Measurements from ENCODE around the gene TEX2. TPM values are rescaled to one million over a fixed set of nuclear protein-coding genes. Genes with fewer than 3 reads are reported as not detected.
"Not testable (repeated sequence)": the region's sequence is repeated elsewhere in the genome, so short reads cannot be mapped to it uniquely, and the experiment has no call there.

Gene TEX2
- total RNA-seq, 2 experiments from 2014 or later, result 12.0 to 12.8 TPM

DNA sequence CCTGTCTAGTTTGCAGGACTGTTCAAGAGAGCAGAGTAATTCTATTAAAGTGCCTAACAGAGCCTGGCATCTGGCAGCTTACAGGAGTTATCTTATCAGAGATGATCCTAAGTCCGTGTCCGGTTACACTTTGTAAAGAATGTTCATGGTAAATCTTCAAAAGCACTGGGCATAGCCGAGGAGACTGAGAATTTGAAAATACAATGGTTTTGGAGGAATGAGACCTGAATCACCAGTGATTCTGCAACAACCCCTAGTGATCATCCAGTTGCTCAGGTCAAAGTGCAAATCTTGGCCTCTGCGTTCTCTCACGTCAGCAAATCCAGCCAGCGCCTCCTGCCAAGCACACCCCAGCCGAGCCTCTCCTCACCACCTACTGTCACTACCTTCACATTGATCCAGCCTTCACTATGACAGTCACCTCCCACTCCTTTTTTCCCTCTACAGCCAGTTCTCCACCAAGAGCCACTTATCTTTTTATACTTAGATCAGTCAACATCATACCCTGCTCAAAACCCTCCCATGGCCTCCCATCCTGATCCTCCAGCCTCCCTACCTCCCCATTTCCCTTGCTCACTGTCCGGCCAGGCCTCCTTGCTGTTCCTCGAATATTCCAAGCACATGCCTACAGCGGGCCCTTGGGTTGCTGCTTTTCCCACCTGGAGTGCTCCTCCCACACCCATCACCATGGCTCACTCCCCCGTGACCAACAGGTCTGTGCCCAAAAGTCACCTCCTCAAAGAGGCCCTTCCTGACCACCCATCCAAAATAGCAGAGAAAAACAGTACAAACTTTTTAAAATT is 75.8 kb downstream of the TEX2 start:
- Mint-ChIP-seq H3K4me1 (peaks cover 10% of the 10 kb centered on the region), H3K27me3 (no peaks in the 10 kb centered on the region), H3K4me3 (no peak overlapping the region), H3K27ac (peak overlapping the region; percentile 46), H3K36me3 (peaks cover 8% of the 10 kb centered on the region), H3K9me3 (no peaks in the 10 kb centered on the region)
- ATAC-seq (ENCODE audit: low read depth) (no peak), DNase-seq (no peak)
- POLR2A ChIA-PET, result no interaction called here

DNA sequence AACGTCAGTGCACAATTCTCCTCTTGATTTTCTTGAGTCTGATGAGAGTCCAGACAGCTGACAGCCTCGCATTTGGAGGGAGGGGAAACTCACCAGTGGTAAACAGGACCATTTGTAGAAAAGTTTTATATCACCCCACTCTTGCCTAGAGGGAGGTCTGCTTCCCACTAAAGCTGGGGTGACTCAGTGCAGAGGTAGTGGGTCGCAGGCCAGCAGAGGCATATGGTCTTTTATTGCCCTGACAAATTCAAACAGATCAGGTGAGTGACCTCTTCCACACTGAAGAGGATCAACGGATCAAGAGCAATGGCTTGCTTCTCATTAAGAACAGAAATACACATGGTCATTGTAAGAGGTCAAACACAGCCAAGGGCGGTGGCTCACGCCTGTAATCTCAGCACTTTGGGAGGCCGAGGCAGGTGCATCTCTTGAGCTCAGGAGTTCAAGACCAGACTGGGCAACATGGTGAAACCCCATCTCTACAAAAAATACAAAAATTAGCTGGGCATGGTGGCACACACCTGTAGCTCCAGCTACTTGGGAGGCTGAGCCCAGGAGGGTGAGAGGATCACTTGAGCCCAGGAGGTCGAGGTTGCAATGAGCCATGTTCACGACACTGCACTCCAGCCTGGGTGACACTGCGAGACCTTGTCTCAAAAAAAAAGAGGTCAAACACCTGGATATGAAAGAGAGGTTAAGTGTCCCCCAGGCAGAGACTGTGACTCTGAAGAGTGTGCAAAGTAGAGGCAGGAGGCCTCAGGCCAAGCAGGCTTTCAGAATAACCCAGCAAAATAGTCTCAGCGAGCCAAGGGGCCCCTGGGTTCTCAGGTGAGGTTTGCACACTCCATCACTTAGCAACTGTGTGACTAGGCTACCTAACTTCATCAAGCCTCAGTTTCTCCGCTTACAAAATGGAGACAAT is 76.6 kb downstream of the TEX2 start:
- Mint-ChIP-seq H3K36me3 (peaks cover 8% of the 10 kb centered on the region), H3K4me3 (no peak overlapping the region), H3K4me1 (peaks cover 10% of the 10 kb centered on the region), H3K9me3 (peaks cover 2% of the 10 kb centered on the region), H3K27me3 (no peaks in the 10 kb centered on the region), H3K27ac (no peak overlapping the region)
- POLR2A ChIA-PET, result no interaction called here
- no peak for DNase-seq
- ATAC-seq (ENCODE audit: low read depth), result no peak

DNA sequence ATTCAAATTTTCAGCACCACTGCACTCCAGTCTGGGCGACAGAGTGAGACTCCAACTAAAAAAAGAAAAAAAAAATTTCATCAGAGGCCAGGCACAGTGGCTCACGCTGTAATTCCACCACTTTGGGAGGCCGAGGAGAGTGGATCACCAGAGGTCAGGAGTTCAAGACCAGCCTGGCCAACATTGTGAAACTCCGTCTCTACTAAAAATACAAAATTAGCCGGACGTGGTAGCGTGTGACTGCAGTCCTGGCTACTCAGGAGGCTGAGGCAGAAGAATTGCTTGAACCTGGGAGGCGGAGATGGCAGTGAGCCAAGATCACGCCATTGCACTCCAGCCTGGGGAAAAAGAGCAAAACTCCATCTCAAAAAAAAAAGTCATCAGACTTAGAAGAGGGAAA is 77.5 kb downstream of the TEX2 start:
- H3K27ac Mint-ChIP-seq; H3K4me3 Mint-ChIP-seq; H3K27me3 Mint-ChIP-seq; ATAC-seq (ENCODE audit: low read depth); DNase-seq; POLR2A ChIA-PET; H3K9me3 Mint-ChIP-seq; H3K4me1 Mint-ChIP-seq: not testable (repeated sequence)
- H3K36me3 Mint-ChIP-seq, result peaks cover 11% of the 10 kb centered on the region

DNA sequence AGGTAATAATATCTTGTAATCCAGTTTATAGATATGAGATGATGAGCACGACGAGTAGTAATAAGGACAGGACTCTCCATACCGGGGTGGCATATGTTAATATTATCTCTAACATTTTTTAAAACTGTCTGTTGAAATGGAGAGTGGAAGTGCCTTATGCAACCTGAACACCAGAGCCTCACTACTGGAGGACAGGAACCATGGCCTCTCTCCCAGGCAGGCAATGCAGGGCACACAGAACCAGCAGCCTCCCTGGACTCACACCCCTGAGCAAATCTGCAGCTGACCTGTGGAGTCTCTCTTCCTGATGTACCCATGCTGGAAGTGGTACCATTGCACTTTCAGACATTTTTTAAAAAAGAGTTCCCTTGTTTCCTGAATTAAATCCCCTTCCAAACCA is 78.0 kb downstream of the TEX2 start:
- DNase-seq, result no peak
- Mint-ChIP-seq H3K4me1 (peaks cover 10% of the 10 kb centered on the region), H3K36me3 (peaks cover 12% of the 10 kb centered on the region)

DNA sequence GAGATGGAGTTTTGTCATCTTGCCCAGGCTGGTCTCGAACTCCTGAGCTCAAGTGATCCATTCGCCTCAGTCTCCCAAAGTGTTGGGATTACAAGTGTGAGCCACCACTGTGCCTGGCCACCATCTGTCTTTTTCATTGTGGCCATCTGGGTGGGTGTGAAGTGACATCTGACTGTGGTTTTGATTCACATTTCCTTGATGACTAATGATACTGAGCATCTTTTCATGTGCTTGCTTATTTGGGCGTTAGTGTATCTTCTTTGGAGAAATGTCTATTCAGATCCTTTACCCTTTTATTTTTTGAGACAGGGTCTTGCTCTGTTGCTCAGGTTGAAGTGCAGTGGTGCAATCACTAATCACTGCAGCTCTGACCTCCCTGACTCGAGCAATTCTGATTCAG is 79.2 kb downstream of the TEX2 start:
- Mint-ChIP-seq H3K9me3 (peaks cover 2% of the 10 kb centered on the region), H3K4me3 (no peak overlapping the region), H3K27me3 (no peaks in the 10 kb centered on the region), H3K27ac (no peak overlapping the region), H3K36me3 (peaks cover 15% of the 10 kb centered on the region), H3K4me1 (peaks cover 10% of the 10 kb centered on the region)
- POLR2A ChIA-PET, result interaction anchor here (1.1 kb wide), 1 partner anchor 35 kb away, joined by 3 read pairs; no protein-coding TSS in a partner anchor
- DNase-seq (no peak), ATAC-seq (ENCODE audit: low read depth) (no peak)

More for the DNA sequence above, 78.0 kb downstream of the TEX2 start:
- Mint-ChIP-seq H3K27me3 (no peaks in the 10 kb centered on the region), H3K4me3 (no peak overlapping the region), H3K27ac (no peak overlapping the region), H3K9me3 (peaks cover 2% of the 10 kb centered on the region)
- ATAC-seq (ENCODE audit: low read depth), result no peak
- POLR2A ChIA-PET, result no interaction called here

DNA sequence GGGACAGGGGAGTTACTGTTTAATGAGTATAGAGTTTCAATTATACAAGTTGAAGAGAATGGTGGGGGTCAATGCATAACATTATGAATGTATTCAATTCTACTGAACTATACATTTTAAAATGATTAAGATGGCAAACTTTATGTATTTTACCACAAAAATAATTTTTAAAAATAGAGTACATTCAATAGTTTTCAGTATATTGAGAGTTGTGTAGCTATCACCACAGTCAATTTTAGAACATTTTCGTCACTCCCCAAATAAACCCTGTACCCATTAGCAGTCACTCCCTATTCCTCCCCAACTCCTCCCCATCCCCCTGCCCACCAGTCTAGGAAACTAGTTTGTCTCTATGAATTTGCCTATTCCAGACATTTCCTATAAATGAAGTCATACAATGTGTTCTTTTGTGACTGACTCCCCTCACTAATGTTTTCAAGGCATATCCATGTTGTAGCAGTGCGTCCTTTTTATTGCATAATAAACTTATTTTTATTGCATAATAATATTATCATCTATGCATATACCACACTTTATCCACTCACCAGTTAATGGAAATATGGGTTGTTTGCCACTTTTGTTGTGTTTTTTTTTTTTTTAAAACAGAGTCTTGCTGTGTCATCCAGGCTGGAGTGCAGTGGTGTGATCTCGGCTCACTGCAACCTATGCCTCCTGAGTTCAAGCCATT is 80.6 kb downstream of the TEX2 start:
- DNase-seq (no peak), ATAC-seq (ENCODE audit: low read depth) (no peak)
- no peaks in the 10 kb centered on the region for H3K27me3 Mint-ChIP-seq
- peaks cover 2% of the 10 kb centered on the region for H3K9me3 Mint-ChIP-seq
- H3K4me3 Mint-ChIP-seq, result no peak overlapping the region
- POLR2A ChIA-PET, result no interaction called here
- peaks cover 10% of the 10 kb centered on the region for H3K4me1 Mint-ChIP-seq
- peaks cover 13% of the 10 kb centered on the region for H3K36me3 Mint-ChIP-seq
- no peak overlapping the region for H3K27ac Mint-ChIP-seq

DNA sequence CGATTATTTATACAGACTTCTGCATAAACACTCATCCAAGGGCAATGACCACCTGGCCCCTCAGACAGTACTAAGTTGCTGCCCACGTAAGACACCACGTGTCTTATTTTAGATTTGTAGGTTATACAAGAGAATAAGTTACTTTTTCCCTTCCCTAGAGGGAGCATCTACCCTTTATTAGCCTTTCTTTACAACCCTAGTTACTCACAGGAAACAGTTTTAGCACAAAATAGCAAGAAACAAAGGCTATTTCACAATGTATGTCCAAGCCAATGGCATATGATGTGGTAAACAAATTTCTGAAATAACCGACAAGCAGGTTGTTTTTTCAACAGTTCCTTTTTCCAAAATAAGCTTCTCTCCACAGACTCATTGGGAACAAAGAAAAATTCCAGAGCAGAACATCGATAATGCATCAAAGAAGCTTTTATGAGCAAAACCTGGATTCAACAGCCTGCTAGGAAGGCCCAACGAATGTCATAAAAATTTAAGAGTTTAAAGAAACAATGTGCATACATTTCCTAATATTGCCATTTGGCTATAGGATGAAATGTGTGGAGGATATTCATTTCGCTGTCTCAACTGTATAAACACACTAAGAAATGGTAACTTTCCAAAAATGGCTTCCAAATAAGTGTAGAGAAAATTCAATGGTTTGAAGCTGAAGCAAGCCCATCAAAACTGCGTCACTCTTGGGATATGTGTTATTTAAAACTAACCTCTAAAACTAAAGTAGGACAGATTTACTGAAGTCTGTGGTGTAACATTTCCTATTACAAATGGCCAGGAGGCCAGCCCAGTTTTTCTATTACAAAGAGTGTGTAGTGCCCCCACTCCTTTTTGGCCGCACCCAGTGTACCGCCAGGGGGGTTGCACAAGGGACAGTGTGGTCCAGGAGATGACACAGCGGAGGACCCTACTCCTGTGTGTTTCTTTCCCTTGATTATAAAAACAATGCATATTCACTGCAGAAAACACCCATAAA is 82.7 kb downstream of the TEX2 start:
- no peak for DNase-seq
- Mint-ChIP-seq H3K4me1 (peaks cover 10% of the 10 kb centered on the region), H3K9me3 (peaks cover 2% of the 10 kb centered on the region), H3K36me3 (peaks cover 9% of the 10 kb centered on the region), H3K27ac (no peak overlapping the region), H3K4me3 (no peak overlapping the region), H3K27me3 (no peaks in the 10 kb centered on the region)
- POLR2A ChIA-PET, result no interaction called here
- no peak for ATAC-seq (ENCODE audit: low read depth)

DNA sequence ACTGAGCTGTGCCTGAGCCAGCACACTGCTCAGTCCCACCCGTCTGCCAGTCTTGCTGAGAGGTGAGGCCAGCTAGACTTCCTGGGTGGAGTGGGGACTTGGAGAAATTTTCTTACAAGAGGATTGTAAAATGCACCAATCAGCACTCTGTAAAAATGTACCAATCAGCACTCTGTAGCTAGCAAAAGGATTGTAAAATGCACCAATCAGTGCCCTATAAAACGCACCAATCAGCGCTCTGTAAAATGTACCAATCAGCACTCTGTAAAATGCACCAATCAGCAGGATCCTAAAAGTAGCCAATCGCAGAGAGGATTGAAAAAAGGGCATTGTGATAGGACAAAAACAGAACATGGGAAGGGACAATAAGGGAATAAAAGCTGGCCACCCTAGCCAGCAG is 84.0 kb downstream of the TEX2 start:
- H3K9me3 Mint-ChIP-seq; H3K27me3 Mint-ChIP-seq; POLR2A ChIA-PET; H3K27ac Mint-ChIP-seq; H3K4me1 Mint-ChIP-seq; DNase-seq; ATAC-seq (ENCODE audit: low read depth); H3K36me3 Mint-ChIP-seq; H3K4me3 Mint-ChIP-seq: not testable (repeated sequence)

DNA sequence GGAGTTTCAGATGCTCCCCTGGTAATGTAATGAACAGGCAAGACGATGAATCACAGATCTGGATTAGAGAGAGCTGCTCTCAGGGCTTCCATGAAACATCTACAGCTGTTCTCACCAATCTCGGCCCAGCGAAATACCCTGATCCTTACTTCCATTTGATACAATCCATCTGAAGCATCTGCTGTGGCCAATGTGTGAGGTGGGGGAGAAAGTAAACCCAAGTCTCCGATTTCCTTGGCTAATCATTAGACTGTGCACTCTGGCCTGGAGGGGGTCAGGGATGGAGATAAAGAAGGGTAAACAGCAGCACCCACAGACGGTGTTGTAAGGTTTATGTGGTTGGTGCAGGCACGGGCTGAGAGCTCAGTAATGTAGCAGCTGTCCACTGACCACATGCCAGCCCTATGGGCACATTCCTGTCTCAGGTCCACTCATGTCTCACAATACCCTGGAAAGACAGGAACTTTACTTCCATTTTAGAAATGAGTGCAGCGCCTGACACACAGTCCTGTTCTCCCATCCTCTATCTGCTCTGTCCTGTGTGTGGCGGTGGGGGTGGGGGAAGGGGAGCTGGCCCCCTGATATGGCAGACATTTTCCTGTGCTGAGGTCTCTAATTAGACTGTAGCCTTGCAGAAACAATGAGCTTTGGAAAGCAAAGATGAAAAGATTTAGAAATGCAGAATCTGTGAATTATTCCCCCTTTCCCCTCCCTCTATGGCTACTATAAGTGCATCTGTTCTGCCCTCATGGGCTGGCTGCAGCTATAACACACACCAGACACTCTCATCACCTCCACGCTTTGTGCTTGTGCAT is 84.8 kb downstream of the TEX2 start:
- DNase-seq, result no peak
- Mint-ChIP-seq H3K36me3 (peaks cover 9% of the 10 kb centered on the region), H3K9me3 (peaks cover 2% of the 10 kb centered on the region), H3K27ac (no peak overlapping the region), H3K27me3 (no peaks in the 10 kb centered on the region), H3K4me3 (no peak overlapping the region), H3K4me1 (no peaks in the 10 kb centered on the region)
- no peak for ATAC-seq (ENCODE audit: low read depth)
- POLR2A ChIA-PET, result no interaction called here

DNA sequence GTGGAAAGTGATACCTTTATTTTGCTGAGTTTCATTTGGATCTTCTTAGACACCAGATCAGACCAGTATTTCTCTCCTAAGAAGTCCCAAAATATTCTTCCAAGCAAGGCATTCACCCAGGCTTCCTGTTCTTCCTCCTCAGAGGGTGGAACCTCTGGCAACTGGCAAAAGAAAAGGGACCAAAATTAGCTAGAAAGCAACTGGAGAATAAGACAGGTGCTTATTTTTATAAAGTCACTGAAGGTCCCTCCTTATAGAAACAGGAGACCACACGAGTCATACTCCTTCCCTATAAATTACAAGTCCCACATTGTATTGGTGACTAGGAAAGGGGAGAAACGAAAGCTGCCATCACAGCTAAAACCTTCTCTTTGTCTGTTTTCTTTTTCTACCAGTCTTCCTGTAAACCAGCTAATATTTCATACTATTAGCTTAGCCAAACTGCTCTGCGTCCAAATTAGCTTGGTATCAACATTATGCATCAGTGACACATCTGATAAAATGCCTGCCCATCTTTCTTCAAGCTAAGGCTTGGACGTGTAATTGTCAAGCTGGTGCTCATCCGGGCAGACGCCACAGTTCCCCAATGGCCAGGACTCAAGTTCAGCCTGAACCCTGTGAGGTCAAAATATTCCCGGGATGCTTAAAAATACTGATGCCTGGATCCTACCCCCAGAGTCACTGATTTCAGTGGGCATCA is 85.6 kb downstream of the TEX2 start:
- no peak for DNase-seq
- POLR2A ChIA-PET, result no interaction called here
- H3K36me3 Mint-ChIP-seq, result peaks cover 11% of the 10 kb centered on the region

DNA sequence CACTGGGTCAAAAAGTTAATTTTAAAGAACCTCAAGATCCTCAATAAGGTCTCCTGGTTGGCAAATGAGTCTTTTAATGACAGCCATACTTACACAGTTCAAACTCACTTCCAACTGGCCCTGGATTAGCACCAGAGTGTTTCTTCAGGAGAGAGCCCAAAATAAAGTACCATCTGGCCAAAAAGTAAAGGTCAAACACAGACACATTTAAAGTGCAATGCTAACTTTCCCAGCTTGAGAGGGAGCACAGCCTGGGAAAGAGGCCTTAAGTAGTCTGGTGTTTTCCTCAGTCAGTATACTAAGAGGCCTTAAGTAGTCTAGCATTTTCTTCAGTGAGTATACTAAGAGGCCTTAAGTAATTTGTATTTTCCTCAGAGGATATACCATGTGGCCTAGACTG is 86.5 kb downstream of the TEX2 start:
- DNase-seq, result no peak
- peaks cover 13% of the 10 kb centered on the region for H3K36me3 Mint-ChIP-seq
- H3K27ac Mint-ChIP-seq, result no peak overlapping the region
- ATAC-seq (ENCODE audit: low read depth), result no peak
- H3K4me3 Mint-ChIP-seq, result no peak overlapping the region
- POLR2A ChIA-PET, result no interaction called here
- no peaks in the 10 kb centered on the region for H3K27me3 Mint-ChIP-seq
- no peaks in the 10 kb centered on the region for H3K4me1 Mint-ChIP-seq
- H3K9me3 Mint-ChIP-seq, result no peaks in the 10 kb centered on the region

More for the DNA sequence above, 85.6 kb downstream of the TEX2 start:
- peaks cover 2% of the 10 kb centered on the region for H3K9me3 Mint-ChIP-seq
- no peak overlapping the region for H3K4me3 Mint-ChIP-seq
- no peak for ATAC-seq (ENCODE audit: low read depth)
- H3K27ac Mint-ChIP-seq, result no peak overlapping the region
- no peaks in the 10 kb centered on the region for H3K4me1 Mint-ChIP-seq
- H3K27me3 Mint-ChIP-seq, result no peaks in the 10 kb centered on the region

All from activated naive CD8-positive, alpha-beta T cell treated with anti-CD3 and anti-CD28 coated beads, Interleukin-2, amount 10 ng/mL, durations not matched to agents 7 days and 5 days (primary cell).